HG03139 (cell line): ENCODE measurements around the gene BARX2.

Experiments
- ATAC-seq: cut with Tn5 transposase; IDR thresholded peaks from one replicate; pipeline ENCODE4 v1.9.1; 2021; ENCODE audit not compliant: unreplicated experiment

Gene BARX2

GRCh38 chr11:129373489-129373953 lies 2.1 kb upstream of the BARX2 start:
- ATAC-seq: no peak

GRCh38 chr11:129374081-129374992 lies 1.3 kb upstream of the BARX2 start:
- no peak for ATAC-seq

GRCh38 chr11:129374993-129375750 lies 476 bp upstream of the BARX2 start:
- ATAC-seq: no peak

GRCh38 chr11:129376658-129377341 lies 1.2 kb downstream of the BARX2 start:
- no peak for ATAC-seq

- no peak for ATAC-seq
These were observed 2.1 kb downstream of the BARX2 start for GRCh38 chr11:129377739-129378138.

GRCh38 chr11:129380413-129380812 lies 4.8 kb downstream of the BARX2 start:
- no peak for ATAC-seq

GRCh38 chr11:129382583-129382982 lies 6.9 kb downstream of the BARX2 start:
- ATAC-seq: no peak

- no peak for ATAC-seq
These were observed 7.4 kb downstream of the BARX2 start for GRCh38 chr11:129383060-129383459.

- ATAC-seq: no peak
These were observed 7.9 kb downstream of the BARX2 start for GRCh38 chr11:129383502-129383901.

- ATAC-seq: no peak
These were observed 8.8 kb downstream of the BARX2 start for GRCh38 chr11:129384415-129384814.

- ATAC-seq: no peak
These were observed 10.2 kb downstream of the BARX2 start for GRCh38 chr11:129385801-129386200.

- ATAC-seq: no peak
These were observed 11.2 kb downstream of the BARX2 start for GRCh38 chr11:129386795-129387397.

- ATAC-seq: no peak
These were observed 11.8 kb downstream of the BARX2 start for GRCh38 chr11:129387434-129387833.

GRCh38 chr11:129388824-129389223 lies 13.2 kb downstream of the BARX2 start:
- no peak for ATAC-seq

GRCh38 chr11:129390303-129390821 lies 14.7 kb downstream of the BARX2 start:
- no peak for ATAC-seq

- no peak for ATAC-seq
These were observed 15.7 kb downstream of the BARX2 start for GRCh38 chr11:129391360-129391759.

- ATAC-seq: no peak
These were observed 16.2 kb downstream of the BARX2 start for GRCh38 chr11:129391821-129392220.

GRCh38 chr11:129392995-129393394 lies 17.3 kb downstream of the BARX2 start:
- no peak for ATAC-seq

- ATAC-seq: no peak
These were observed 19.1 kb downstream of the BARX2 start for GRCh38 chr11:129394709-129395108.

- ATAC-seq: no peak
These were observed 19.8 kb downstream of the BARX2 start for GRCh38 chr11:129395432-129395831.

- ATAC-seq: no peak
These were observed 20.2 kb downstream of the BARX2 start for GRCh38 chr11:129395883-129396282.
